K562 (cell line): Measurements from ENCODE around the gene PHF14. TPM values are rescaled to one million over a fixed set of nuclear protein-coding genes. Genes with fewer than 3 reads are reported as not detected.
A peak's percentile ranks its signal among the peaks of the same experiment; 100 is the strongest.

Source experiments
- ATAC-seq: fragments of 200-7000 bp; cut with Tn5 transposase; 3 replicates; pipeline ENCODE4 v1.9.1; 2020; ENCODE audit warnings: moderate library complexity
- BruUV-seq: library from RNA; stranded (reverse); fragments of 400-500 nt; replicated peaks from 2 replicates; lab custom pipeline; 2021; lab: Mats Ljungman, UMichigan
- CTCF ChIA-PET: fragments of 300-600 bp; formaldehyde crosslinking; extraction: SDS; loops from one replicate; lab custom pipeline; 2021; ENCODE audit warnings: low intra/inter-chr PET ratio; lab: Yijun Ruan, JAX
- POLR2A ChIA-PET: fragments of 300-600, 350-650 bp; sonication (Branson Sonifier 250); formaldehyde crosslinking; extraction: SDS; loops from one replicate; lab custom pipeline; 2021; ENCODE audit warnings: antibody characterized with exemption, inconsistent platforms; lab: Yijun Ruan, JAX
- DNase-seq, 4 experiments: peaks; one replicate each; pipeline versions ENCODE4 v3.0.0 to v3.0.0-alpha.2; 2011 to 2018; ENCODE audit warnings: low spot score in 3 of 4, mixed read lengths in 3 of 4; ENCODE audit errors: extremely low read depth in 1 of 4
- FAIRE-seq: peaks from 2 replicates; lab custom pipeline; 2011; peaks lifted over from hg19 to GRCh38; lab: Jason Lieb, UNC
- H2AFZ ChIP-seq: 2 replicates; pipeline ENCODE4 v1.6.0; 2011; ENCODE audit warnings: low read depth, low read length, control low read depth, inconsistent platforms
- H3K27ac ChIP-seq: fragments of 200-600 bp; 3 replicates; pipeline ENCODE4 v1.8.0; 2011; ENCODE audit warnings: low read depth, mild to moderate bottlenecking, control low read depth, inconsistent platforms, low read length, moderate library complexity, mixed read lengths; ENCODE audit errors: extremely low read depth
- H3K27me3 ChIP-seq, 2 experiments: fragments of 300-600 bp in 1 of 2; 2 replicates in 1 of 2; 3 replicates in 1 of 2; pipeline versions ENCODE4 v1.6.0 to v1.8.0; 2011; ENCODE audit warnings: inconsistent platforms in 2 of 2, low read length in 2 of 2, mild to moderate bottlenecking in 1 of 2, mixed read lengths in 1 of 2, moderate library complexity in 1 of 2; ENCODE audit not compliant: control insufficient read depth in 2 of 2, insufficient read depth in 2 of 2
- H3K36me3 ChIP-seq: fragments of 300-600 bp; 3 replicates; pipeline ENCODE4 v1.8.0; 2011; ENCODE audit warnings: mild to moderate bottlenecking, low read length, inconsistent platforms; ENCODE audit not compliant: control insufficient read depth, insufficient read depth
- H3K4me1 ChIP-seq, 2 experiments: fragments of 200-600 bp in 1 of 2; replicated peaks in 1 of 2; 2 replicates in 1 of 2; 3 replicates in 1 of 2; pipeline versions ENCODE4 v1.5.1 to v1.8.0; 2011; ENCODE audit warnings: inconsistent platforms in 2 of 2, low read length in 2 of 2, mild to moderate bottlenecking in 1 of 2, mixed read lengths in 1 of 2, moderate library complexity in 1 of 2; ENCODE audit not compliant: control insufficient read depth in 2 of 2, insufficient read depth in 2 of 2
- H3K4me2 ChIP-seq: 2 replicates; pipeline ENCODE4 v1.6.1; 2011; ENCODE audit warnings: low read length, control low read depth, inconsistent platforms, mixed read lengths; ENCODE audit not compliant: insufficient read depth
- H3K4me3 ChIP-seq: fragments of 200-600 bp; sonication (generic), shearing (Covaris generic); 2 replicates; pipeline ENCODE4 v1.5.1; 2016; ENCODE audit warnings: control low read depth, inconsistent platforms
- H3K79me2 ChIP-seq: fragments of 200-600 bp; 3 replicates; pipeline ENCODE4 v1.8.0; 2011; ENCODE audit warnings: low read length, inconsistent platforms; ENCODE audit not compliant: control insufficient read depth, insufficient read depth
- H3K9ac ChIP-seq, 2 experiments: 2 replicates each; pipeline versions ENCODE4 v1.6.0 to v1.6.1; 2011; ENCODE audit warnings: low read depth in 2 of 2, low read length in 2 of 2, control low read depth in 1 of 2, inconsistent platforms in 1 of 2, mild to moderate bottlenecking in 1 of 2, mixed read lengths in 1 of 2; ENCODE audit not compliant: insufficient read depth in 1 of 2
- H3K9me1 ChIP-seq: one replicate; pipeline ENCODE4 v1.6.0; 2011; ENCODE audit warnings: inconsistent platforms, mild to moderate bottlenecking, low read length, moderate library complexity; ENCODE audit not compliant: control insufficient read depth, insufficient read depth
- H3K9me3 ChIP-seq: replicated peaks from 2 replicates; pipeline ENCODE4 v1.5.1; 2011; ENCODE audit warnings: low read depth, low read length, inconsistent platforms; ENCODE audit not compliant: control insufficient read depth, insufficient read depth
- H4K20me1 ChIP-seq: replicated peaks from 2 replicates; pipeline ENCODE4 v1.6.1; 2011; ENCODE audit warnings: low read length, inconsistent platforms, mixed read lengths; ENCODE audit not compliant: control insufficient read depth, insufficient read depth
- CEBPB ChIP-seq: fragments of 450-650 bp; IDR thresholded peaks from 2 replicates; pipeline ENCODE4 v1.6.1; 2016; ENCODE audit warnings: missing genetic modification characterization, missing compliant biosample characterization
- HLTF ChIP-seq: fragments of 450-650 bp; IDR thresholded peaks from 2 replicates; pipeline ENCODE4 v1.6.1; 2016
- ILF3 ChIP-seq: fragments of 450-650 bp; IDR thresholded peaks from 2 replicates; pipeline ENCODE4 v1.6.1; 2018; ENCODE audit warnings: antibody characterized with exemption, mild to moderate bottlenecking, moderate library complexity, borderline replicate concordance
- MAZ ChIP-seq, 2 experiments: fragments of 450-650 bp in 1 of 2; sonication (generic) in 1 of 2; formaldehyde crosslinking; IDR thresholded peaks in 1 of 2; conservative IDR thresholded peaks in 1 of 2; 2 replicates each; pipeline versions ENCODE4 v1.4.0 to v1.5.0; 2020; ENCODE audit warnings: mild to moderate bottlenecking in 1 of 2, missing genetic modification reagents in 1 of 2
- MCM2 ChIP-seq: fragments of 450-650 bp; IDR thresholded peaks from 2 replicates; pipeline ENCODE4 v1.6.1; 2017; ENCODE audit warnings: low read depth, mild to moderate bottlenecking
- THAP12 ChIP-seq: fragments of 250-450 bp; sonication (Bioruptor Pico); IDR thresholded peaks from 2 replicates; pipeline ENCODE4 v1.9.0; 2021; ENCODE audit warnings: mild to moderate bottlenecking, inconsistent platforms
- ZNF766 ChIP-seq: fragments of 200-800 bp; sonication (Bioruptor generic); conservative IDR thresholded peaks from 2 replicates; pipeline ENCODE4 v1.6.1; 2016; ENCODE audit warnings: missing genetic modification characterization, missing compliant biosample characterization
- ZSCAN29 ChIP-seq: fragments of 450-650 bp; IDR thresholded peaks from 2 replicates; pipeline ENCODE4 v1.6.1; 2017
- WGBS: fragments of 100-300 bp; shearing (Covaris generic); methylation state at CpG from one replicate; pipeline ENCODE4 v1.1.6; 2016; ENCODE audit warnings: low coverage, mixed read lengths; ENCODE audit not compliant: insufficient coverage; ENCODE audit errors: missing lambda C conversion rate; 5-methylcytosine and 5-hydroxymethylcytosine counted together
- in situ Hi-C: fragments of 300-500 bp; cut with MboI; formaldehyde crosslinking; loops from 4 replicates; pipeline ENCODE4 v1.15.0; 2018; ENCODE audit warnings: inconsistent platforms, mixed read lengths
- intact Hi-C: fragments of 100-400 bp; cut with micrococcal nuclease; formaldehyde crosslinking; loops from 2 replicates; pipeline ENCODE4 v1.14.2; 2022
- polyA plus RNA-seq, 8 experiments: library from polyadenylated mRNA; depleted of rRNA in 4 of 8; stranded (reverse) in 5 of 8; unstranded in 3 of 8; fragments of >200 nt; fragmentation: Nextera tagmentation in 2 of 8; fragmentation: Illumina TruSeq in 1 of 8; extraction: Ambion mirVana in 2 of 8; extraction: Trizol in 1 of 8; gene quantifications; 2 replicates each; pipeline versions ENCODE4 v1.2.1 to v1.2.3, GENCODE V29; 2011 to 2014; ENCODE audit warnings: inconsistent platforms in 1 of 8, missing spikeins in 1 of 8
- total RNA-seq, 7 experiments: library from RNA; depleted of rRNA in 6 of 7; stranded (reverse); fragments of >200 nt in 6 of 7; fragmentation: Illumina TruSeq in 2 of 7; extraction: Trizol in 2 of 7; gene quantifications; 2 replicates each; pipeline versions ENCODE4 v1.2.1 to v1.2.3, GENCODE V29; 2011 to 2021; ENCODE audit warnings: low replicate concordance in 1 of 7

The PHF14 gene
- total and polyA plus RNA-seq, 9 of the 15 experiments (the other 6 are each of a cell fraction or from before 2014, with no cell fraction given), result 27.5 to 67.6 (median 41.4) TPM

- no peak for TF ChIP-seq MAZ (CRISPR knock-in tag; conservative IDR thresholded peaks at IDR 0.05 in 1 of 2, IDR thresholded peaks at IDR 0.05 in 1 of 2)
- no peak for TF ChIP-seq ZSCAN29
- TF ChIP-seq ILF3, result no peak
- TF ChIP-seq THAP12 (CRISPR knock-in tag), result no peak
Measured at GRCh38 chr7:11170175-11170574, 196.5 kb downstream of the PHF14 start (continued).

DNA sequence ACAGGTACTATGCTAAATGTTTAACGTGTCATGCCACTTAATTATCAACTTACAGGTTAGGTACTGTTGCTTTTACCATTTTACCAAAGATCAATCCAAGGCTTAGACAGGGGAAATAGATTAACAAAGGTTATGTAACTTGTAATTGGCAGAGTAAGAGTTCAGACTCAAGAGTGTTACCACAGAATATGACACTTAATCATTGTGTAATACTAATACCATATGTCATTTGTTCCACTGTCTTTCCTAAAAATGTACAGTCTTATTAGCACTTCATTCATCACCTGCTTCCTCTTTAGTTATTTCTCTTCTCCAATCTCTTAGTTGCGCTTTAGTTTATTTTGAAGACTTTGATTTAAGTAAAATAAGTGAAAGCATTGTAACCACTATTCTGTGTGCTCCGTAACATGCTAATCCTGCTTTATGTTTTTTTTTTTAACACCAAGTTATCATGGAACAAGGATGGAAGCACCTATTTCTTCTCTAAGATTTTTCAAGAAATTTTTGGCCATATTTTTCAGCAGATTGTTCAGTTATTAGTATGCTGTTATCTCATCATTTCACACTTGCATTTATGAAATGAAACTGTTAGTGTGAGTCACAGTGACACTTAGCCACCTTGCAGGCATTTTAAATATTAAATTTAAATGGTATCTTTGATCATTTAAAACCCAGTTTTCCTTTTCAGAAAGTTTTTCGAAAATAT lies 197.3 kb downstream of the PHF14 start:
- no peak overlapping the region for H3K4me2 ChIP-seq
- no peak overlapping the region for H3K9ac ChIP-seq
- CTCF ChIA-PET, result no interaction called here
- H4K20me1 ChIP-seq, result no peaks in the 10 kb centered on the region
- in situ Hi-C loops, result no loop called here
- FAIRE-seq (no peak), ATAC-seq (no peak)
- no peaks in the 10 kb centered on the region for H3K9me1 ChIP-seq
- BruUV-seq, result no TSS peak
- no peaks in the 10 kb centered on the region for H3K79me2 ChIP-seq
- no peaks in the 10 kb centered on the region for H3K4me1 ChIP-seq
- intact Hi-C loops, result no loop called here
- H3K9me3 ChIP-seq, result no peaks in the 10 kb centered on the region
- H3K27ac ChIP-seq, result no peak overlapping the region
- TF ChIP-seq HLTF (no peak), MCM2 (no peak), CEBPB (peak; percentile 38), ZNF766 (no peak)
- TF ChIP-seq, all 486 proteins: peak for 1
- Histone ChIP-seq H3K27me3 (no peaks in the 10 kb centered on the region), H3K4me3 (no peak overlapping the region), H2AFZ (no peak overlapping the region), H3K36me3 (no peaks in the 10 kb centered on the region)
- POLR2A ChIA-PET, result no interaction called here
- 53% methylated on average over 4 of the region's 4 CpGs for WGBS
- DNase-seq, result no peak
